ENCODE measurements around the gene KIF17. TPM values are rescaled to one million over a fixed set of nuclear protein-coding genes. Genes with fewer than 3 reads are reported as not detected.

Gene KIF17
- polyA plus RNA-seq, 2 of the 4 experiments (the other 2 are of a cell fraction) = 0.78 to 1.0 TPM

- TF ChIP-seq CTCF (IDR thresholded peaks at IDR 0.05) (no peak), ZC3H11A (IDR thresholded peaks at IDR 0.05) (no peak), HOXB13 (CRISPR knock-in tag; IDR thresholded peaks at IDR 0.05; ENCODE audit: low read depth) (no peak), PBX3 (IDR thresholded peaks at IDR 0.05) (no peak), MAZ (IDR thresholded peaks at IDR 0.05; ENCODE audit: borderline replicate concordance, low read depth, low read length) (no peak), RARB (CRISPR knock-in tag; IDR thresholded peaks at IDR 0.05) (no peak), BCL3 (IDR thresholded peaks at IDR 0.05) (no peak), SMC3 (IDR thresholded peaks at IDR 0.05) (no peak), GATA3 (IDR thresholded peaks at IDR 0.05; ENCODE audit: borderline replicate concordance) (0 out of 2 replicates have a peak, but pooled peaks have one; percentile 2)
Observed at GRCh38 chr1:20733360-20733975, 15.7 kb upstream of the KIF17 start (continued).

GRCh38 chr1:20732588-20733359, 15.0 kb upstream of the KIF17 start, which contains the start of gene SH2D5:
Gene SH2D5, minus strand, starts transcription at chr1:20732703. Its CDS starts 4,659 bp downstream, at chr1:20728044.
- FAIRE-seq = peak; percentile 88
- H3K27ac ChIP-seq = peak within 1 kb of the TSS; percentile 88 to 90
- DNase-seq (ENCODE audit: low read depth in 1 of 2, low spot score in 1 of 2) = peak; percentile 77 to 93
- H3K9me3 ChIP-seq = no peaks in the 10 kb centered on the region
- peak; percentile 75 to 78 for ATAC-seq
- peak within 1 kb of the TSS; percentile 100 for H3K4me2 ChIP-seq
- WGBS (ENCODE audit: missing lambda C conversion rate) = 1% methylated on average over 18 of the region's 38 CpGs
- peaks cover 21% of the 10 kb centered on the region for H3K4me1 ChIP-seq
- POLR2A ChIA-PET = interaction anchor here (0.9 kb wide), 1 partner anchor 130 kb away, joined by 3 read pairs; no protein-coding TSS in a partner anchor
- H3K4me3 ChIP-seq = peak within 1 kb of the TSS; percentile 80
- CTCF ChIA-PET = interaction anchor here (1.2 to 1.5 kb wide), 2 partner anchors 30 to 42 kb away, joined by 3 read pairs; no protein-coding TSS in a partner anchor
- peak; percentile 59; the same call in 1 of the 2 replicates for TF ChIP-seq E2F6 (IDR thresholded peaks at IDR 0.05; ENCODE audit: borderline replicate concordance, low read depth)
- no peak for TF ChIP-seq HEYL (CRISPR knock-in tag; IDR thresholded peaks at IDR 0.05)
- TF ChIP-seq RCOR1 (IDR thresholded peaks at IDR 0.05; ENCODE audit: low read depth, low read length) = no peak
- TF ChIP-seq FOSB (CRISPR knock-in tag; IDR thresholded peaks at IDR 0.05) = 0 out of 2 replicates have a peak, but pooled peaks have one; percentile 58
- TF ChIP-seq PBX3 (IDR thresholded peaks at IDR 0.05) = no peak
- TF ChIP-seq NR3C1 (IDR thresholded peaks at IDR 0.05) = no peak
- no peak for TF ChIP-seq KDM1A (IDR thresholded peaks at IDR 0.05; ENCODE audit: low read depth)
- no peak for TF ChIP-seq ZNF302 (CRISPR knock-in tag; IDR thresholded peaks at IDR 0.05)
- TF ChIP-seq USF2 (IDR thresholded peaks at IDR 0.05) = peak; percentile 67
- TF ChIP-seq CBX8 (IDR thresholded peaks at IDR 0.05) = no peak
- no peak for TF ChIP-seq CHD4 (IDR thresholded peaks at IDR 0.05; ENCODE audit: borderline replicate concordance)
- TF ChIP-seq CEBPB (IDR thresholded peaks at IDR 0.05) = 0 out of 4 replicates have a peak, but pooled peaks of 1 of the 2 experiments have one; percentile 22
- 0 out of 2 replicates have a peak, but pooled peaks have one; percentile 59 for TF ChIP-seq FOSL2 (IDR thresholded peaks at IDR 0.05)
- TF ChIP-seq FOSL2 (CRISPR knock-in tag; IDR thresholded peaks at IDR 0.05) = peak; percentile 91
- TF ChIP-seq RARB (CRISPR knock-in tag; IDR thresholded peaks at IDR 0.05) = no peak
- TF ChIP-seq SMC3 (IDR thresholded peaks at IDR 0.05) = 0 out of 3 replicates have a peak, but pooled peaks have one; percentile 6
- TF ChIP-seq MYC (IDR thresholded peaks at IDR 0.05; ENCODE audit: borderline replicate concordance, low read length) = peak; percentile 57; the same call in 1 of the 2 replicates
- TF ChIP-seq POLR2A (IDR thresholded peaks at IDR 0.05; ENCODE audit: low read length) = no peak
- peak in 1 of 2 experiments; percentile 69; a peak in 3 of 5 replicates for TF ChIP-seq EP300 (IDR thresholded peaks at IDR 0.05)
- TF ChIP-seq SREBF2 (IDR thresholded peaks at IDR 0.05) = no peak
- TF ChIP-seq POLR2AphosphoS2 (conservative IDR thresholded peaks at IDR 0.05; ENCODE audit: low read length) = no peak
- TF ChIP-seq RNF2 (IDR thresholded peaks at IDR 0.05; ENCODE audit: borderline replicate concordance, low read depth) = no peak
- TF ChIP-seq JUN (IDR thresholded peaks at IDR 0.05) = peak in 1 of 2 experiments; percentile 38; a peak in 1 of 5 replicates
- peak; percentile 57; the same call in 1 of the 2 replicates for TF ChIP-seq GATA3 (IDR thresholded peaks at IDR 0.05; ENCODE audit: borderline replicate concordance)
- TF ChIP-seq EHF (CRISPR knock-in tag; IDR thresholded peaks at IDR 0.05) = no peak
- peak; percentile 54 for TF ChIP-seq JUNB (IDR thresholded peaks at IDR 0.05)
